ENCODE measurements around the gene ETDB. TPM values are rescaled to one million over a fixed set of nuclear protein-coding genes. Genes with fewer than 3 reads are reported as not detected.

The ETDB gene
- total RNA-seq, 2 experiments from 2014 or later = not detected

- no peaks in the 10 kb centered on the region for H3K9me3 Mint-ChIP-seq
- H3K36me3 Mint-ChIP-seq (ENCODE audit: low read depth) = no peaks in the 10 kb centered on the region
- CTCF ChIA-PET = no interaction called here
- intact Hi-C loops (cut with micrococcal nuclease) = no loop called here
- no peak overlapping the region for H3K4me3 Mint-ChIP-seq
- DNase-seq = no peak
- peaks cover 2% of the 10 kb centered on the region for H3K4me1 Mint-ChIP-seq (ENCODE audit: low read depth)
- H3K27ac Mint-ChIP-seq = no peak overlapping the region
- peaks cover 6% of the 10 kb centered on the region for H3K27me3 Mint-ChIP-seq (ENCODE audit: low read depth)
Observed at GRCh38 chrX:135094726-135095125, 25.6 kb downstream of the ETDB start.

- no peaks in the 10 kb centered on the region for H3K36me3 Mint-ChIP-seq (ENCODE audit: low read depth)
- H3K27ac Mint-ChIP-seq = no peak overlapping the region
- CTCF ChIA-PET = no interaction called here
- DNase-seq = no peak
- H3K4me1 Mint-ChIP-seq (ENCODE audit: low read depth) = peaks cover 3% of the 10 kb centered on the region
- H3K4me3 Mint-ChIP-seq = no peak overlapping the region
- H3K27me3 Mint-ChIP-seq (ENCODE audit: low read depth) = peaks cover 4% of the 10 kb centered on the region
- H3K9me3 Mint-ChIP-seq = no peaks in the 10 kb centered on the region
- intact Hi-C loops (cut with micrococcal nuclease) = loop anchor here (5.0 kb wide), 1 partner anchor 67 kb away; the partner anchor contains the start of gene RTL8B
Observed at GRCh38 chrX:135089126-135089525, 31.2 kb downstream of the ETDB start.

GRCh38 chrX:135087867-135088266 lies 32.5 kb downstream of the ETDB start:
- peaks cover 4% of the 10 kb centered on the region for H3K27me3 Mint-ChIP-seq (ENCODE audit: low read depth)
- intact Hi-C loops (cut with micrococcal nuclease) = loop anchor here (5.0 kb wide), 1 partner anchor 66 kb away; the partner anchor contains the start of gene RTL8B
- no peak overlapping the region for H3K4me3 Mint-ChIP-seq
- H3K4me1 Mint-ChIP-seq (ENCODE audit: low read depth) = peaks cover 3% of the 10 kb centered on the region
- CTCF ChIA-PET = interaction anchor here (2.1 kb wide), 1 partner anchor 123 kb away, joined by 11 read pairs; no protein-coding TSS in a partner anchor
- no peak overlapping the region for H3K27ac Mint-ChIP-seq
- H3K9me3 Mint-ChIP-seq = no peaks in the 10 kb centered on the region
- DNase-seq = no peak
- H3K36me3 Mint-ChIP-seq (ENCODE audit: low read depth) = no peaks in the 10 kb centered on the region

DNA sequence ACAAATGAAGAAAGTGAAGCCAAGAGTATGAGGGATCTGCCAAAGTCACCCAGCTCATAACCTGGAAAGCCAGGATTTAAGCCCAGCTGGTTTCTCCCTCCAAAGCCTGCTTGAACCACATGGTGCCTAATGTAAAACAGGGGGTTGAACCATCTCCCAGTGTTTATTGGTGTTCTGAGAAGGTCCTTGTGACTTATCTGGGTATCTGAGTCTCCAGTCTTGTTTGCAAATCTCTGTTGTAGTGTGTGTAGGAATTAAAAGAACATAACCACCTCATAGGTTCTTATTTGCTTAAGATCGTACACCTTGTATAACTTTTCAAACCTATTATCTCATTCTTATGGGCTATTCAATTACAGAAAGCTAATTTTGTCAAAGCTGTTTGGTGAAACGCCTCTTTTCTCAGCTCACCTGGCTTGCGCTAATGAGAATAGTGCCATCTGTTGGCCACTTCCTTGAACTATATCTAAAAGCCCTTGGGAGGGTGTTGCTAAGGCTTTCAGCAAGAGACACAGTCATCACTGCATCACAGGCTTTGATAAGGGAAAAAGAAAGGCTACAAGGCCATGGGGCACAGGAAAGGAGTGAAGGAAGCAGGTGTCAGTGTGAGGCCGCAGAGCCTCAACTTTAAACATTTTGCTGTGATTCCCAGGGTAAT lies 34.0 kb downstream of the ETDB start:
- Mint-ChIP-seq H3K9me3 (no peaks in the 10 kb centered on the region), H3K4me1 (ENCODE audit: low read depth) (peaks cover 3% of the 10 kb centered on the region), H3K27me3 (ENCODE audit: low read depth) (no peaks in the 10 kb centered on the region), H3K4me3 (no peak overlapping the region), H3K27ac (no peak overlapping the region), H3K36me3 (ENCODE audit: low read depth) (no peaks in the 10 kb centered on the region)
- peak; percentile 58 for DNase-seq
- intact Hi-C loops (cut with micrococcal nuclease) = loop anchor here (1.0 to 5.0 kb wide), 4 partner anchors 34 to 121 kb away; partner anchors contain the start of genes RTL8A and RTL8B
- CTCF ChIA-PET = interaction anchor here (0.6 to 2.1 kb wide), 9 partner anchors 10 to 129 kb away, joined by 3 to 11 read pairs (median 3); no protein-coding TSS in a partner anchor

GRCh38 chrX:135081693-135082404 lies 38.5 kb downstream of the ETDB start:
- H3K4me3 Mint-ChIP-seq = no peak overlapping the region
- CTCF ChIA-PET = interaction anchor here (0.6 kb wide), 1 partner anchor 111 kb away, joined by 4 read pairs; no protein-coding TSS in a partner anchor
- DNase-seq = no peak
- no peaks in the 10 kb centered on the region for H3K27me3 Mint-ChIP-seq (ENCODE audit: low read depth)
- no peak overlapping the region for H3K27ac Mint-ChIP-seq
- no peaks in the 10 kb centered on the region for H3K36me3 Mint-ChIP-seq (ENCODE audit: low read depth)
- intact Hi-C loops (cut with micrococcal nuclease) = no loop called here
- H3K9me3 Mint-ChIP-seq = no peaks in the 10 kb centered on the region
- H3K4me1 Mint-ChIP-seq (ENCODE audit: low read depth) = peaks cover 3% of the 10 kb centered on the region

Other genes starting within 250 kb of the ETDB start
- 1 to 10 TPM; 6.5 to 7.3 TPM for gene MOSPD1, start 205.3 kb downstream of the ETDB start, total RNA-seq
- 1 to 10 TPM in 1 of 2 experiments, under 1 TPM in 1; 0.79 to 1.0 TPM for gene SMIM10, start 129.5 kb downstream of the ETDB start, total RNA-seq
- 1 to 10 TPM in 1 of 2 experiments, under 1 TPM in 1; 0.99 to 1.1 TPM for gene RTL8B, start 98.0 kb downstream of the ETDB start, total RNA-seq
- gene RTL8C, start 88.2 kb downstream of the ETDB start, total RNA-seq = 10 to 100 TPM; 16.0 to 19.9 TPM
- 1 to 10 TPM; 7.9 to 8.5 TPM for gene RTL8A, start 68.4 kb downstream of the ETDB start, total RNA-seq
- under 1 TPM; 0.10 to 0.20 TPM for gene SMIM10L2B, start 21.8 kb downstream of the ETDB start, total RNA-seq
- not detected for gene CT55, start 50.9 kb upstream of the ETDB start, total RNA-seq
- gene ETDA, start 131.5 kb upstream of the ETDB start, total RNA-seq = not detected
- gene ETDC, start 189.0 kb upstream of the ETDB start, total RNA-seq = not detected
- gene ZNF75D, start 223.6 kb upstream of the ETDB start, total RNA-seq = 1 to 10 TPM; 2.5 to 3.6 TPM
- gene ZNF449, start 224.3 kb upstream of the ETDB start, total RNA-seq = 1 to 10 TPM; 1.9 to 2.4 TPM